ENCODE measurements around the gene POLR2E. TPM values are rescaled to one million over a fixed set of nuclear protein-coding genes. Genes with fewer than 3 reads are reported as not detected.

The POLR2E gene
- polyA plus RNA-seq, 1 experiment, result 292 TPM

GRCh38 chr19:1070576-1070930 is 24.6 kb downstream of the POLR2E start:
- ChIA-PET POLR2A (no interaction called here), CTCF (interaction anchor here (2.6 kb wide), 1 partner anchor 11 kb away, joined by 12 read pairs; no protein-coding TSS in a partner anchor)
- Histone ChIP-seq H3K4me3 (ENCODE audit: low read depth, low read length) (no peak overlapping the region), H3K36me3 (ENCODE audit: control insufficient read depth, insufficient read depth, low read length) (no peaks in the 10 kb centered on the region; the same call in 1 of the 2 replicates), H3K27me3 (ENCODE audit: control insufficient read depth, insufficient read depth, low read length) (peaks cover 9% of the 10 kb centered on the region)
- TF ChIP-seq CTCF (IDR thresholded peaks at IDR 0.05; ENCODE audit: insufficient read depth, low read depth, low read length), result peak; percentile 21; the same call in 1 of the 2 replicates
- no peak for DNase-seq (ENCODE audit: low read depth)

GRCh38 chr19:1069009-1069779 is 26.0 kb downstream of the POLR2E start:
- Histone ChIP-seq H3K27me3 (ENCODE audit: control insufficient read depth, insufficient read depth, low read length) (peaks cover 9% of the 10 kb centered on the region), H3K4me3 (ENCODE audit: low read depth, low read length) (no peak overlapping the region), H3K36me3 (ENCODE audit: control insufficient read depth, insufficient read depth, low read length) (no peaks in the 10 kb centered on the region; the same call in 1 of the 2 replicates)
- CTCF ChIA-PET, result no interaction called here
- POLR2A ChIA-PET, result no interaction called here
- no peak for DNase-seq (ENCODE audit: low read depth)
- TF ChIP-seq CTCF (IDR thresholded peaks at IDR 0.05; ENCODE audit: insufficient read depth, low read depth, low read length), result no peak

GRCh38 chr19:1068009-1069001 is 26.9 kb downstream of the POLR2E start:
- H3K4me3 ChIP-seq (ENCODE audit: low read depth, low read length), result no peak overlapping the region
- DNase-seq (ENCODE audit: low read depth), result no peak
- ChIA-PET POLR2A (no interaction called here), CTCF (interaction anchor here (0.8 to 0.9 kb wide), 2 partner anchors 27 to 126 kb away, joined by 3 to 4 read pairs; no protein-coding TSS in a partner anchor)
- H3K36me3 ChIP-seq (ENCODE audit: control insufficient read depth, insufficient read depth, low read length), result no peaks in the 10 kb centered on the region; the same call in 1 of the 2 replicates
- no peak for TF ChIP-seq CTCF (IDR thresholded peaks at IDR 0.05; ENCODE audit: insufficient read depth, low read depth, low read length)
- peaks cover 9% of the 10 kb centered on the region for H3K27me3 ChIP-seq (ENCODE audit: control insufficient read depth, insufficient read depth, low read length)

GRCh38 chr19:1067341-1067957 is 27.7 kb downstream of the POLR2E start:
- CTCF ChIA-PET, result interaction anchor here (0.8 to 1.6 kb wide), 3 partner anchors 9 to 127 kb away, joined by 3 to 6 read pairs (median 4); no protein-coding TSS in a partner anchor
- Histone ChIP-seq H3K36me3 (ENCODE audit: control insufficient read depth, insufficient read depth, low read length) (no peaks in the 10 kb centered on the region; the same call in 1 of the 2 replicates), H3K4me3 (ENCODE audit: low read depth, low read length) (peak overlapping the region; percentile 27), H3K27me3 (ENCODE audit: control insufficient read depth, insufficient read depth, low read length) (peaks cover 9% of the 10 kb centered on the region)
- POLR2A ChIA-PET, result no interaction called here
- no peak for TF ChIP-seq CTCF (IDR thresholded peaks at IDR 0.05; ENCODE audit: insufficient read depth, low read depth, low read length)
- DNase-seq (ENCODE audit: low read depth), result no peak
